ENCODE data around the gene BAK1.

BAK1 gene

GRCh38 chr6:33579828-33580714, at the start of gene BAK1:
TSS of gene BAK1 (minus strand) at chr6:33580276. CDS start at chr6:33577604, 2,672 bp downstream.
- DNase-seq, result peak; percentile 90

- no peak for DNase-seq
Observed at GRCh38 chr6:33628401-33628964, 48.4 kb upstream of the BAK1 start.

- DNase-seq, result no peak
Observed at GRCh38 chr6:33627876-33628275, 47.8 kb upstream of the BAK1 start.

GRCh38 chr6:33624856-33625255, 44.8 kb upstream of the BAK1 start:
- no peak for DNase-seq

GRCh38 chr6:33623895-33624381, 43.9 kb upstream of the BAK1 start:
- DNase-seq, result peak; percentile 21

- no peak for DNase-seq
Observed at GRCh38 chr6:33622456-33623431, 42.7 kb upstream of the BAK1 start.

GRCh38 chr6:33621711-33622388, 41.8 kb upstream of the BAK1 start:
- no peak for DNase-seq

- DNase-seq, result peak; percentile 28
Observed at GRCh38 chr6:33620856-33621710, 41.0 kb upstream of the BAK1 start, which contains the start of gene ITPR3. TSS of gene ITPR3 (plus strand) at chr6:33621322. CDS start at chr6:33621603, 281 bp downstream.

GRCh38 chr6:33620158-33620855, 40.2 kb upstream of the BAK1 start:
- peak; percentile 53 for DNase-seq

GRCh38 chr6:33619166-33619840, 39.2 kb upstream of the BAK1 start:
- DNase-seq, result no peak

- no peak for DNase-seq
Observed at GRCh38 chr6:33616913-33617312, 36.8 kb upstream of the BAK1 start.

- DNase-seq, result no peak
Observed at GRCh38 chr6:33616113-33616512, 36.0 kb upstream of the BAK1 start.

GRCh38 chr6:33613795-33614168, 33.7 kb upstream of the BAK1 start:
- DNase-seq, result no peak

GRCh38 chr6:33613146-33613794, 33.2 kb upstream of the BAK1 start:
- DNase-seq, result peak; percentile 59

GRCh38 chr6:33610779-33611732, 31.0 kb upstream of the BAK1 start:
- no peak for DNase-seq

- DNase-seq, result no peak
Observed at GRCh38 chr6:33610067-33610466, 30.0 kb upstream of the BAK1 start.

- peak; percentile 32 for DNase-seq
Observed at GRCh38 chr6:33609528-33609927, 29.5 kb upstream of the BAK1 start.

GRCh38 chr6:33609019-33609418, 28.9 kb upstream of the BAK1 start:
- no peak for DNase-seq
